ENCODE data around the gene NUP188.
A peak's percentile ranks its signal among the peaks of the same experiment; 100 is the strongest.
"Not testable (repeated sequence)": the region's sequence is repeated elsewhere in the genome, so short reads cannot be mapped to it uniquely, and the experiment has no call there.

The NUP188 gene

GRCh38 chr9:129026442-129027223, 79.1 kb downstream of the NUP188 start:
- H3K27me3 ChIP-seq (ENCODE audit: control insufficient read depth in 1 of 2, insufficient read depth in 2 of 2, low read length in 2 of 2): no peaks in the 10 kb centered on the region
- H3K9ac ChIP-seq (ENCODE audit: low read length): no peak overlapping the region
- H3K4me1 ChIP-seq (ENCODE audit: insufficient read depth, low read length): peaks cover 32% of the 10 kb centered on the region
- H3K36me3 ChIP-seq (ENCODE audit: insufficient read depth, low read length): no peaks in the 10 kb centered on the region
- H3K27ac ChIP-seq (ENCODE audit: low read depth, low read length): peak overlapping the region; percentile 64
- no peaks in the 10 kb centered on the region for H3K9me3 ChIP-seq (ENCODE audit: low read length)
- H3K4me3 ChIP-seq (ENCODE audit: low read depth in 1 of 2, low read length in 2 of 2): peak overlapping the region in 1 of 2 donors; percentile 67

- H3K27me3 ChIP-seq (ENCODE audit: control insufficient read depth in 1 of 2, insufficient read depth in 2 of 2, low read length in 2 of 2): no peaks in the 10 kb centered on the region
- H3K27ac ChIP-seq (ENCODE audit: low read depth, low read length): peak overlapping the region; percentile 64
- no peaks in the 10 kb centered on the region for H3K9me3 ChIP-seq (ENCODE audit: low read length)
- H3K9ac ChIP-seq (ENCODE audit: low read length): peak overlapping the region; percentile 38
- peaks cover 32% of the 10 kb centered on the region for H3K4me1 ChIP-seq (ENCODE audit: insufficient read depth, low read length)
- no peaks in the 10 kb centered on the region for H3K36me3 ChIP-seq (ENCODE audit: insufficient read depth, low read length)
- H3K4me3 ChIP-seq (ENCODE audit: low read depth in 1 of 2, low read length in 2 of 2): peak overlapping the region; percentile 67 to 73
Measured at GRCh38 chr9:129027224-129027684, 79.8 kb downstream of the NUP188 start.

- Histone ChIP-seq H3K27me3 (ENCODE audit: control insufficient read depth in 1 of 2, insufficient read depth in 2 of 2, low read length in 2 of 2) (no peaks in the 10 kb centered on the region), H3K4me1 (ENCODE audit: insufficient read depth, low read length) (peaks cover 30% of the 10 kb centered on the region)
Measured at GRCh38 chr9:129027685-129028191, 80.2 kb downstream of the NUP188 start.

GRCh38 chr9:129028192-129028966, 80.9 kb downstream of the NUP188 start, which contains the start of gene SH3GLB2:
Gene SH3GLB2 (minus strand): TSS chr9:129028331. CDS start chr9:129028154, 177 bp downstream.
- no peaks in the 10 kb centered on the region for H3K27me3 ChIP-seq (ENCODE audit: control insufficient read depth in 1 of 2, insufficient read depth in 2 of 2, low read length in 2 of 2)
- H3K27ac ChIP-seq (ENCODE audit: low read depth, low read length): peak within 1 kb of the TSS; percentile 64
- H3K36me3 ChIP-seq (ENCODE audit: insufficient read depth, low read length): no peaks in the 10 kb centered on the region
- H3K9me3 ChIP-seq (ENCODE audit: low read length): no peaks in the 10 kb centered on the region
- peaks cover 24% of the 10 kb centered on the region for H3K4me1 ChIP-seq (ENCODE audit: insufficient read depth, low read length)
- H3K4me3 ChIP-seq (ENCODE audit: low read depth in 1 of 2, low read length in 2 of 2): peak within 1 kb of the TSS; percentile 67 to 73
- H3K9ac ChIP-seq (ENCODE audit: low read length): peak within 1 kb of the TSS; percentile 38

More at GRCh38 chr9:129027685-129028191, 80.2 kb downstream of the NUP188 start:
- Histone ChIP-seq H3K27ac (ENCODE audit: low read depth, low read length) (peak overlapping the region; percentile 64), H3K4me3 (ENCODE audit: low read depth in 1 of 2, low read length in 2 of 2) (peak overlapping the region; percentile 67 to 73), H3K9ac (ENCODE audit: low read length) (peak overlapping the region; percentile 38), H3K9me3 (ENCODE audit: low read length) (no peaks in the 10 kb centered on the region), H3K36me3 (ENCODE audit: insufficient read depth, low read length) (no peaks in the 10 kb centered on the region)

GRCh38 chr9:129030191-129030590, 82.7 kb downstream of the NUP188 start:
- Histone ChIP-seq H3K27me3 (ENCODE audit: control insufficient read depth in 1 of 2, insufficient read depth in 2 of 2, low read length in 2 of 2) (no peaks in the 10 kb centered on the region), H3K9ac (ENCODE audit: low read length) (no peak overlapping the region), H3K9me3 (ENCODE audit: low read length) (no peaks in the 10 kb centered on the region), H3K4me1 (ENCODE audit: insufficient read depth, low read length) (peaks cover 17% of the 10 kb centered on the region), H3K4me3 (ENCODE audit: low read depth in 1 of 2, low read length in 2 of 2) (no peak overlapping the region), H3K27ac (ENCODE audit: low read depth, low read length) (no peak overlapping the region), H3K36me3 (ENCODE audit: insufficient read depth, low read length) (no peaks in the 10 kb centered on the region)

- Histone ChIP-seq H3K4me1 (ENCODE audit: insufficient read depth, low read length) (peaks cover 10% of the 10 kb centered on the region), H3K9ac (ENCODE audit: low read length) (no peak overlapping the region), H3K27ac (ENCODE audit: low read depth, low read length) (no peak overlapping the region), H3K9me3 (ENCODE audit: low read length) (no peaks in the 10 kb centered on the region), H3K4me3 (ENCODE audit: low read depth in 1 of 2, low read length in 2 of 2) (no peak overlapping the region), H3K27me3 (ENCODE audit: control insufficient read depth in 1 of 2, insufficient read depth in 2 of 2, low read length in 2 of 2) (no peaks in the 10 kb centered on the region), H3K36me3 (ENCODE audit: insufficient read depth, low read length) (no peaks in the 10 kb centered on the region)
Measured at GRCh38 chr9:129031514-129031913, 84.0 kb downstream of the NUP188 start.

GRCh38 chr9:129032541-129033159, 85.2 kb downstream of the NUP188 start:
- Histone ChIP-seq H3K36me3 (ENCODE audit: insufficient read depth, low read length) (no peaks in the 10 kb centered on the region), H3K4me3 (ENCODE audit: low read depth in 1 of 2, low read length in 2 of 2) (no peak overlapping the region), H3K9me3 (ENCODE audit: low read length) (no peaks in the 10 kb centered on the region)

GRCh38 chr9:129033216-129033615, 85.7 kb downstream of the NUP188 start:
- Histone ChIP-seq H3K27me3 (ENCODE audit: control insufficient read depth in 1 of 2, insufficient read depth in 2 of 2, low read length in 2 of 2) (no peaks in the 10 kb centered on the region), H3K4me1 (ENCODE audit: insufficient read depth, low read length) (peaks cover 10% of the 10 kb centered on the region), H3K36me3 (ENCODE audit: insufficient read depth, low read length) (no peaks in the 10 kb centered on the region), H3K27ac (ENCODE audit: low read depth, low read length) (no peak overlapping the region), H3K4me3 (ENCODE audit: low read depth in 1 of 2, low read length in 2 of 2) (no peak overlapping the region), H3K9ac (ENCODE audit: low read length) (no peak overlapping the region), H3K9me3 (ENCODE audit: low read length) (no peaks in the 10 kb centered on the region)

More at GRCh38 chr9:129032541-129033159, 85.2 kb downstream of the NUP188 start:
- no peaks in the 10 kb centered on the region for H3K27me3 ChIP-seq (ENCODE audit: control insufficient read depth in 1 of 2, insufficient read depth in 2 of 2, low read length in 2 of 2)
- no peak overlapping the region for H3K27ac ChIP-seq (ENCODE audit: low read depth, low read length)
- peaks cover 5% of the 10 kb centered on the region for H3K4me1 ChIP-seq (ENCODE audit: insufficient read depth, low read length)
- H3K9ac ChIP-seq (ENCODE audit: low read length): no peak overlapping the region

GRCh38 chr9:129035838-129036237, 88.3 kb downstream of the NUP188 start:
- not testable (repeated sequence) for H3K9me3 ChIP-seq (ENCODE audit: low read length); H3K36me3 ChIP-seq (ENCODE audit: insufficient read depth, low read length); H3K27me3 ChIP-seq (ENCODE audit: control insufficient read depth in 1 of 2, insufficient read depth in 2 of 2, low read length in 2 of 2)
- H3K9ac ChIP-seq (ENCODE audit: low read length): peak overlapping the region; percentile 64
- peak overlapping the region; percentile 64 for H3K27ac ChIP-seq (ENCODE audit: low read depth, low read length)
- H3K4me3 ChIP-seq (ENCODE audit: low read depth in 1 of 2, low read length in 2 of 2): peak overlapping the region; percentile 63 to 76
- H3K4me1 ChIP-seq (ENCODE audit: insufficient read depth, low read length): peaks cover 13% of the 10 kb centered on the region

- peak within 1 kb of the TSS; percentile 76 to 96 for H3K4me3 ChIP-seq (ENCODE audit: low read depth in 1 of 2, low read length in 2 of 2)
- H3K9me3 ChIP-seq (ENCODE audit: low read length): no peaks in the 10 kb centered on the region
- peaks cover 13% of the 10 kb centered on the region for H3K4me1 ChIP-seq (ENCODE audit: insufficient read depth, low read length)
- no peaks in the 10 kb centered on the region for H3K27me3 ChIP-seq (ENCODE audit: control insufficient read depth in 1 of 2, insufficient read depth in 2 of 2, low read length in 2 of 2)
- H3K36me3 ChIP-seq (ENCODE audit: insufficient read depth, low read length): peaks cover 5% of the 10 kb centered on the region
- H3K27ac ChIP-seq (ENCODE audit: low read depth, low read length): peak within 1 kb of the TSS; percentile 76
- H3K9ac ChIP-seq (ENCODE audit: low read length): peak within 1 kb of the TSS; percentile 64
Measured at GRCh38 chr9:129036241-129036922, 88.9 kb downstream of the NUP188 start, which contains the start of gene MIGA2. Gene MIGA2 (plus strand): TSS chr9:129036626. CDS start chr9:129040595, 3,969 bp downstream.
